Measurements from ENCODE around the gene HERPUD2. TPM values are rescaled to one million over a fixed set of nuclear protein-coding genes. Genes with fewer than 3 reads are reported as not detected.

HERPUD2 gene
- total RNA-seq, 2 donors from 2014 or later, result 20.2 to 24.2 TPM

DNA sequence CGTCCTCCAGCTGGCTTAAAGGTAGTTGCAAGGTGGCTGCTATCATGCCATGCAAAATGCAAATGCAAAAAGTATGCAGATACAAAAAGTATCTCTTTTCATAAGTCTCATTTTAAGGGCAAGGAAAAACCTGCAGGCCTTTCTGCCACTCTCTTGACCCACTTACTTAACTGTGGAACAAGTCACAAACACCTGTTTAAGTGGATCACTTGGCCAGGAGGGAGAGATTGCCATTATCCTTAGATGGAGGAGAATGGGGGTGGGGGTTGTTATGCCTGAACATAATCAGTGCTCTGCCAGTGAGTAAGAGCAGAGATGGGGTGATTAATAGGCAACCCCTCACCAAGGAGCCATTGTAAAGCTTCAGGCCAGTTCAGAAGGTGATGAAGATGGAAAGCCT is 25.1 kb upstream of the HERPUD2 start:
- Histone ChIP-seq H3K9me3 (no peaks in the 10 kb centered on the region), H3K9ac (ENCODE audit: low read depth in 2 of 2, low read length in 2 of 2) (no peak overlapping the region), H3K36me3 (no peaks in the 10 kb centered on the region), H3K4me3 (no peak overlapping the region), H3K27me3 (no peaks in the 10 kb centered on the region), H3K27ac (no peak overlapping the region), H3K4me1 (no peaks in the 10 kb centered on the region)
- intact Hi-C loops (cut with DNase I), result no loop called here
- DNase-seq, result no peak
- TF ChIP-seq, protein P1, sequence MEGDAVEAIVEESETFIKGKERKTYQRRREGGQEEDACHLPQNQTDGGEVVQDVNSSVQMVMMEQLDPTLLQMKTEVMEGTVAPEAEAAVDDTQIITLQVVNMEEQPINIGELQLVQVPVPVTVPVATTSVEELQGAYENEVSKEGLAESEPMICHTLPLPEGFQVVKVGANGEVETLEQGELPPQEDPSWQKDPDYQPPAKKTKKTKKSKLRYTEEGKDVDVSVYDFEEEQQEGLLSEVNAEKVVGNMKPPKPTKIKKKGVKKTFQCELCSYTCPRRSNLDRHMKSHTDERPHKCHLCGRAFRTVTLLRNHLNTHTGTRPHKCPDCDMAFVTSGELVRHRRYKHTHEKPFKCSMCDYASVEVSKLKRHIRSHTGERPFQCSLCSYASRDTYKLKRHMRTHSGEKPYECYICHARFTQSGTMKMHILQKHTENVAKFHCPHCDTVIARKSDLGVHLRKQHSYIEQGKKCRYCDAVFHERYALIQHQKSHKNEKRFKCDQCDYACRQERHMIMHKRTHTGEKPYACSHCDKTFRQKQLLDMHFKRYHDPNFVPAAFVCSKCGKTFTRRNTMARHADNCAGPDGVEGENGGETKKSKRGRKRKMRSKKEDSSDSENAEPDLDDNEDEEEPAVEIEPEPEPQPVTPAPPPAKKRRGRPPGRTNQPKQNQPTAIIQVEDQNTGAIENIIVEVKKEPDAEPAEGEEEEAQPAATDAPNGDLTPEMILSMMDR (IDR thresholded peaks at IDR 0.05), result no peak

DNA sequence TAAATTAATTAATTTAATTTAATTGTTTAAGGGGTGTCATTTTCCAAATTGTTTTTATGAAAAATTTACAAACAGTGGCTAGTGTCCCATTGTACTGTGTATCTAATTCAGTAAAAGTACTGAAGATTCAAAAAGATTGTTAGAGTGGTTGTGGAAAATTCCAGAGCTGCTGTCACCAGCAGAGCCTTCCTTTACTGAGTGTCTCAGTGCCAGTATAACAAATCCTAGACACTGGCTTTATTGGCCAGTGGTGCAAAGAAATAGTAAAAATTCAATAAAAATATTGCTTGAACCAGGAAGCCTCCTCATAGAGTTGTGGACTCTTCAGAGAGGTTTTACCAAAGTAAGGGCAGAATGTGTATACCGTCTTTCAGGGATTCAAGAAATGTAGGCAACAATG is 23.1 kb upstream of the HERPUD2 start:
- H3K27ac ChIP-seq, result no peak overlapping the region
- no peaks in the 10 kb centered on the region for H3K9me3 ChIP-seq
- no peaks in the 10 kb centered on the region for H3K36me3 ChIP-seq
- no peak overlapping the region for H3K9ac ChIP-seq (ENCODE audit: low read depth in 2 of 2, low read length in 2 of 2)
- no peak for DNase-seq
- H3K27me3 ChIP-seq, result no peaks in the 10 kb centered on the region
- TF ChIP-seq, protein P1 (IDR thresholded peaks at IDR 0.05), result no peak
- H3K4me1 ChIP-seq, result no peaks in the 10 kb centered on the region
- no peak overlapping the region for H3K4me3 ChIP-seq
- intact Hi-C loops (cut with DNase I), result no loop called here

DNA sequence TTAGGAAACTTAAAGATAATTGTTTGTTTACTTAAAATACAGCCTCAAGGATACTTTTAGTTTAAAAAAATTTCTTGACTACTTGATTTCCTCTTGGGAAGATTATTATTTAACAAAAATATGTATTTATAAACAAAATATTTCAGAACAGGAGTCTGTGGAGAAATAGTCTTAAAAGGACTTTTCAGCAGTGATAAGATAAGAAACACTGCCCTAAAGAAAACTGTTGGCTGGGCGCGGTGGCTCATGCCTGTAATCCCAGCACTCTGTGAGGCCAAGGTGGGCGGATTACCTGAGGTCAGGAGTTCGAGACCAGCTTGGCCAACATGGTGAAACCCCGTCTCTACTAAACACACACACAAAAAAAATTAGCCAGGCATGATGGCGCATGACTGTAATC is 22.6 kb upstream of the HERPUD2 start:
- no peak for DNase-seq
- TF ChIP-seq, protein P1 (IDR thresholded peaks at IDR 0.05), result no peak
- Histone ChIP-seq H3K4me1 (no peaks in the 10 kb centered on the region), H3K36me3 (no peaks in the 10 kb centered on the region), H3K4me3 (no peak overlapping the region), H3K9ac (ENCODE audit: low read depth in 2 of 2, low read length in 2 of 2) (no peak overlapping the region), H3K27me3 (no peaks in the 10 kb centered on the region), H3K27ac (no peak overlapping the region), H3K9me3 (no peaks in the 10 kb centered on the region)
- intact Hi-C loops (cut with DNase I), result no loop called here

DNA sequence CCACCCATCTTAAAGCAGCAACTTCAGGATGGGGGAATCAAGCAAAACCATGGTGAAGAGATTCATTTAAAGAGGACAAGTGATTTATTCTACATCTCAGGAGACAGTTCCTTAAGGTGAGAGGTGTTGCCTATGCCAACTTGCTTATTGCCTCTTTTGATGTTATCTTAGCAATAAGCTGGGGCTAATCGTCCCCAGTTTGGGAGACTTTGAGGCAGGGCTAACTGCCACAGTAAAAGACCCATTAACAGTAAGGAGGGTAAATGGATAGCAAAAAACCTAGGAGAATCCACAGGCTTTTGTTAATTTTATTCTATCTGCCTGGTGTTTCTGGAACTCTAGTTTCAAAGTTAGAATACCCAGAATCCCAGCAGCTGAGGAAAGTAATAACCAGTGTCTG is 22.1 kb upstream of the HERPUD2 start:
- Histone ChIP-seq H3K36me3 (no peaks in the 10 kb centered on the region), H3K4me3 (no peak overlapping the region), H3K27me3 (no peaks in the 10 kb centered on the region), H3K27ac (no peak overlapping the region), H3K9me3 (no peaks in the 10 kb centered on the region), H3K4me1 (no peaks in the 10 kb centered on the region), H3K9ac (ENCODE audit: low read depth in 2 of 2, low read length in 2 of 2) (no peak overlapping the region)
- TF ChIP-seq, protein P1 (IDR thresholded peaks at IDR 0.05), result no peak
- DNase-seq, result no peak
- intact Hi-C loops (cut with DNase I), result no loop called here

DNA sequence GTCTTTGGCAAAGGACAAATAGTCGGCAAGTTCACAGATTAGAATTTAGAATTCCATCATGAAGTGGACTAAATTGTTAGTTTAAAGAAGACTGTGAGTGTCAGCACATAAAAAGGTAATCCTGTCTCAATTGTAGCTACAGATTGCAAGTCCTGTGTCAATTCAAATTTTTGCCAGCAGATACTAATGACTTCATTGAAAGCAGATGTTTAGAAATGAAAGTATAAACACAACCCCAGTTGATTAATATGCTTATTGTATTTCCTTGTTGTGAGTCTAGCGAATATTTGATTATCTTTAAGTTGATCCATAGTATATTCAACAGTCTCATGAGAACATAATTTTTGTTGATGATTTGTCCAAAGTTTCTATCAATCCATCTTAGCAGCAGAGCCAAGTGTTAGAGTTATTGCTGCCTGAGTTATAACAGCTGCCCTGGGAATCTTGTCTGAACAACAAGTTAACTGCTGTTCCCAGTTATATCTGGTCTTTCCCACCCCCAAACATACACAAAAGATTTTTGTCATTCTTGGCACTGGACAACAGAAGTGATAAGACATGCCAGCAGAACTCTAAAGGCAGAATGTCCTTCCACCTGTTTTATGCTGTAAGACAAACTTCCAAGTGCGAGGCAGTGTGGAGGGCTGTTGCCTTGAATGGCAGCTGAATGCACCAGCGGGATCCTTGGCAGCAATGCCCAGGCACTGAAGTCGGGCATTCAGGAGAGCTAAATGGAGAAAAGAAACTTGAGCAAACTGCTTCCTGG is 21.3 kb upstream of the HERPUD2 start:
- Histone ChIP-seq H3K36me3 (no peaks in the 10 kb centered on the region), H3K27me3 (no peaks in the 10 kb centered on the region), H3K4me3 (no peak overlapping the region), H3K9ac (ENCODE audit: low read depth in 2 of 2, low read length in 2 of 2) (no peak overlapping the region), H3K9me3 (no peaks in the 10 kb centered on the region), H3K4me1 (no peaks in the 10 kb centered on the region), H3K27ac (no peak overlapping the region)
- intact Hi-C loops (cut with DNase I), result no loop called here
- no peak for DNase-seq
- TF ChIP-seq, protein P1 (IDR thresholded peaks at IDR 0.05), result no peak

Measured in colonic mucosa (tissue), 4 donors.